ENCODE data around the gene TSPAN9.
A peak's percentile ranks its signal among the peaks of the same experiment; 100 is the strongest.

The TSPAN9 gene

DNA sequence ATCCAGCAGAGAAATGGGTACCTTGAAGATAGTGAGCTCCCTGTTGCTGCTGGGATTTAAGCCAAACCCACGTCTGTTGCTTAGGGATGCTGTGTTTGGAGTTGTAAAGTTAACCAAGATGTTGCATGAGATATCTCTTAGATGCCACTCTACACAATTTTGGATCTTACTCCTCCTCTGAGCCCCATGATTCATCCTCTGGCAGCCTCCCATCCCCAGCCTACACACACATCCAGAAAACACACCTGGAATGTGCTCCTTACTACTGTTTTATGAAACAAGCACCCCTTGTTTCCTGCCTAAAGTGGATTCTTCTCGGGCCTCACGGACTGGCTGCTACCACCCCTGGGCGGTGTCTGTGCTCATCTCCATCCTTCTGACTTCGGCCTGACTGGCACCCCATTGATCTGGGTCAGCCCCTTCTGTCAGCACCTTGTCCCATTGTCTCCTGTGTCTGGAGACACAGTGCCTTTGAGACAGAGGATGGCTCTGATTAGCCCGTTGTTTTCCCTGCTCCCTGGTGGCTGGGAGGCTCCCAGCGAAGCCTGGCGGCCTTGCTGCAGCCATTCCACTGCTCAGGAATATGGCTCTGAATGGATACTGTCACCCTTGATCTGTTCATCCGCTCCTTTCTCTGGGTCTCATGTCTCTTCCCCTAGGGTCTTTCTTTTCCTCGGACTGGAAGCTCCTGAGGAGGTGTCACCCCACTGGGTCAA is 24.3 kb downstream of the TSPAN9 start:
- Histone ChIP-seq H3K4me2 (ENCODE audit: low read length) (no peak overlapping the region), H3K27ac (no peak overlapping the region), H3K9ac (no peak overlapping the region), H3K79me2 (peaks cover 54% of the 10 kb centered on the region), H3K9me3 (ENCODE audit: control insufficient read depth, low read length) (no peaks in the 10 kb centered on the region), H3K36me3 (ENCODE audit: control insufficient read depth, insufficient read depth, low read length) (no peaks in the 10 kb centered on the region), H3K4me1 (peaks cover 17% of the 10 kb centered on the region), H2AFZ (no peak overlapping the region), H3K4me3 (ENCODE audit: low read depth, low read length) (no peak overlapping the region), H3K27me3 (ENCODE audit: control insufficient read depth, insufficient read depth, low read length) (no peaks in the 10 kb centered on the region)
- TF ChIP-seq CTCF (IDR thresholded peaks at IDR 0.05), result no peak

DNA sequence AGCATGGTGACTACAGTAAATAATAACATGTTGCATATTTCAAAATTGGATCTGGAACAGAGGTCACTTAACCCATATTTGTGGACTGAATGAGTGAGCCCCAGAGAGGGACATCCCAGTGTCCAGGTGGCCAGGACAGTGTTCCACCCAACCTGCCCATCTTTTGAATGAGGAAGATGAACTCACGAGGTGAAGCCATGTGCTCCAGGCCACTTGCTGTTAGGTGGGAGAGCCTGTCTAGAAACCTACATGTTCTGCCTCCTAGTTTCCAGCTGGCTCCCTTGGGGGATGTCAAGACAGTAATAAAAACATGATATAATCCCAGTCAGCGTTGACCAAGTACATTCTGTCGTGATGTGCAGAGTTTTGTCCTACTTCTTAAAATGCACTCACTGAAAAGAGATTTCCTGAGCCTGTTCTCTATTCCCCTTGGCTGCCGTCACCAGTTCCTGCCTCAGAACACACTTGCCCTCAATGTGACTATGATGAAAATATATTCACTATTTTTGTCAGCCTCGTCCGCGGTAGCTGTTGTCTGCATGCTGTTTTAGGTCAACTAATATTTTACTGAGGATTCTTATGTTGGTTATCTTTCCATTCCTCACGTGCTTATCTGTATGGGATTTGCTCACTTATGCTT is 25.7 kb downstream of the TSPAN9 start:
- H3K9ac ChIP-seq, result no peak overlapping the region
- H3K79me2 ChIP-seq, result peaks cover 55% of the 10 kb centered on the region
- peaks cover 7% of the 10 kb centered on the region for H3K4me1 ChIP-seq
- no peak overlapping the region for H3K4me2 ChIP-seq (ENCODE audit: low read length)
- no peak overlapping the region for H3K4me3 ChIP-seq (ENCODE audit: low read depth, low read length)
- H3K36me3 ChIP-seq (ENCODE audit: control insufficient read depth, insufficient read depth, low read length), result no peaks in the 10 kb centered on the region
- H3K9me3 ChIP-seq (ENCODE audit: control insufficient read depth, low read length), result no peaks in the 10 kb centered on the region
- H2AFZ ChIP-seq, result no peak overlapping the region
- peak overlapping the region; percentile 6 for H3K27ac ChIP-seq
- TF ChIP-seq CTCF (IDR thresholded peaks at IDR 0.05), result no peak
- H3K27me3 ChIP-seq (ENCODE audit: control insufficient read depth, insufficient read depth, low read length), result no peaks in the 10 kb centered on the region

- no peaks in the 10 kb centered on the region for H3K4me1 ChIP-seq
- H3K27me3 ChIP-seq (ENCODE audit: control insufficient read depth, insufficient read depth, low read length), result no peaks in the 10 kb centered on the region
- no peaks in the 10 kb centered on the region for H3K9me3 ChIP-seq (ENCODE audit: control insufficient read depth, low read length)
- peaks cover 55% of the 10 kb centered on the region for H3K79me2 ChIP-seq
- no peak overlapping the region for H3K27ac ChIP-seq
- no peak overlapping the region for H3K9ac ChIP-seq
- no peak overlapping the region for H2AFZ ChIP-seq
- H3K4me3 ChIP-seq (ENCODE audit: low read depth, low read length), result no peak overlapping the region
- H3K4me2 ChIP-seq (ENCODE audit: low read length), result no peak overlapping the region
- no peaks in the 10 kb centered on the region for H3K36me3 ChIP-seq (ENCODE audit: control insufficient read depth, insufficient read depth, low read length)
- no peak for TF ChIP-seq CTCF (IDR thresholded peaks at IDR 0.05)
These were observed 26.6 kb downstream of the TSPAN9 start for GRCh38 chr12:3103806-3104205.

DNA sequence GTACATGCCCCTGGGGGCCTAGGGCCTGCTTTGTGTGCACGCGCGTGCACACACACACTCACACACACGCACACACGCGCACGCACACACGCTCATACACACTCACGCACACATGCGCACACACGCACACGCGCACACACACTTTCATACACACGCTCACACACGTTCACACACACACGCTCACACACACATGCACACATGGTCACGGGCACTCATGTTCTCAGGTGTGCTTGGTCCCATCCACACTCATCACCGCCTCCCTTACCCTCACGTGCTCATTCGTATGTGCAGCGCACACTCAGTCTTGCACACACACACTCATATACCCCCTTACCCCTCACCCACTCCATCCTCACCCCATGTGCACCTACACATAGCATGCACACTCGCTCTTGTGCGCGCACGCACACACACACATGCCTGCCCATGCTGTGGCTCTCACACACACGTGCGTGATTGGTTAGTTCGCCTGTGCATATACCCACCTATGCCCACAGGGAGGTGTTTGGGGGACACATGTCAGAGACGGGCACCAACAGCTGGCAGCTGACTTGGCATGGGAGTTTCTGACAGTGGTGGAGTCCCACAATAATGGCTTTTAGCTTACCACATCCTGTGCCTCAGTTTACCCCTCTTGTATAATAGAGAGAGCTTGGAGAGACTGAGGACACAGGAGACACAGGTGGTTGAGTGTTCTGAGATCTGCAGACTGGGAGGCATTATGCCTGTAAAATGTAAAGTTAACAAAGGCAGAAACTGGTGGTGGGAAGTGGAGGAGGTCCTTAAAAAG is 28.7 kb downstream of the TSPAN9 start:
- Histone ChIP-seq H3K27ac (no peak overlapping the region), H3K79me2 (peaks cover 51% of the 10 kb centered on the region), H3K4me2 (ENCODE audit: low read length) (no peak overlapping the region), H2AFZ (no peak overlapping the region), H3K4me1 (no peaks in the 10 kb centered on the region), H3K36me3 (ENCODE audit: control insufficient read depth, insufficient read depth, low read length) (no peaks in the 10 kb centered on the region), H3K9me3 (ENCODE audit: control insufficient read depth, low read length) (no peaks in the 10 kb centered on the region), H3K4me3 (ENCODE audit: low read depth, low read length) (no peak overlapping the region), H3K9ac (no peak overlapping the region), H3K27me3 (ENCODE audit: control insufficient read depth, insufficient read depth, low read length) (no peaks in the 10 kb centered on the region)
- TF ChIP-seq CTCF (IDR thresholded peaks at IDR 0.05), result no peak
